Stimulated activated CD8-positive, alpha-beta memory T cell treated with anti-CD3 and anti-CD28 coated beads, Interleukin-4, amount 100 ng/mL, for 24 hours (primary cell): ENCODE data around the gene GDF9.
"Not testable (repeated sequence)": the region's sequence is repeated elsewhere in the genome, so short reads cannot be mapped to it uniquely, and the experiment has no call there.

Source experiments
- DNase-seq: peaks from one replicate; pipeline ENCODE4 v3.0.0-alpha.2; 2020; ENCODE audit warnings: low read depth

Gene GDF9

DNA sequence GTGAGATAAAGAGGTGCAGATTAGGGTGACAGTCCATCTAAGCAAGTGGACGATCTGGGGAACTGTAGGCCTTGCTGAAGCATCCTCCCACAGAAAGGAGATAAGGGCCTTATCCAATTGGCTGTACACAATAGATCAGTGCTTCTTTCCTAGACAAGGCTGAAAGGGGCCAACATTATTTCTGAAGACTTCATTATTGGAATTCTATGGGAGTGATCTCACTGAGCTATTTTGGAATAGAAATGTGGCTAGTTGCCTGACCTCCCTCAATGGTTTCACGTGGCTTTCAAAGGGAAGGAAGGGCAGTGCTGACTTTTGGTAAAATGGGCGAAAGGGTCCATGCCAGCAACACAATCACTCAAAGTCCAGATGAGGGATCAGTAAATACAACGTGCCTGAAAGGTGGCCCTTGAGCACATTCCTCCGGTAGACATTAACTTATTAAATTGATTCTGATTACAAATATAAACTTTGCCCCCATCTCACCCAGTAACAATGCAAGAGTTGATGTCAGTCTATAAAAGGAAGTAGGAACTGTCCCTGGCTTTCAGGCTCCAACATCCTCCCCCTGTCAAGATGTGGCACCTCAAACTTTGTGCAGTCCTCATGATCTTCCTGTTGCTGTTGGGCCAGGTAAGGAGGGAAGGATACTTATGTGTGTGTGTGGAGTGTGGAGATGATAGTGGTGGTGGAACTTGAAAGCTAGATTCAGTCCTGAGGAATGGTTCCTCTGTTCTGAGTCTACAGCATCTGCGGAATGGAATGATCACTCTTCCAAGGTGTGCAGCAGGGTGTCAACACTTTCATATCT is 7.1 kb upstream of the GDF9 start, which contains the start of gene LEAP2:
TSS of gene LEAP2 (plus strand) at position 550 of the 811 bp plus-strand sequence. CDS start at position 577, 27 bp downstream.
- no peak for DNase-seq

DNA sequence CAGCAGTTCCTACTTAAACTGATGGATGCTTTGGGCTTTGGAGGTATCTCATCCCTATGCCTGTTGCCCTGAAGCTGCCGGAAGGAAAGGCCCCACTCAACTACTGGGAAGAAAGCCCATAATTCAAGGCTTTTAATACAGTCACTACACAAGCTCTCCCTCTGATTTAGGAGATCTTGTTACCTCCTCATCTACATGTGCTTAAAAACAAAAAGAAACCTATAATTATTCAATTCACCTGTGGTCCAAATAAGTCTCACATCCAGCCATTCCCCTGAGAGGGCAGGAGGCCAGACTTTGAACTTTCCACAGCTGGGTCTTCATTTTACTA is 6.5 kb upstream of the GDF9 start:
- DNase-seq: no peak

- no peak for DNase-seq
These were observed 5.4 kb upstream of the GDF9 start for GRCh38 chr5:132871459-132872284.

DNA sequence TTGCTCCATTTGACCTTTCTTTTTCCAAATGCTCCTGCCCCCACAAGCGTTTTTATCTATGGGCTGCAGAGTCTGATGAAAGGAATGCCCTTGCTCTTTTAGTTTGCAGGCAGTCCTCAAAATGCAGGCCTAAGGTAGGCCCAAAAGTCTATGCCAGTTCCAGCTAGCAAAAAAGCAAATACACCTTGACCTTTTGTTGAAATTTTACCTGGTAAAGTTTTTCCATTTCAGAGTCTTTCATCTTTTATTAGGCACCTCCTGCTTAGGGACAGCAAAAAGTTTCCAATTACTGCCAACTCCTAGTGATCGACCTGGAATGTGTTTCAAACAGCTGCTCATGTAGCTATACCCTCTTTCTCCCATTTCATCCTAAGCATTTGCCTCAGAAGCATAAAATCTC is 4.5 kb upstream of the GDF9 start:
- DNase-seq: no peak

DNA sequence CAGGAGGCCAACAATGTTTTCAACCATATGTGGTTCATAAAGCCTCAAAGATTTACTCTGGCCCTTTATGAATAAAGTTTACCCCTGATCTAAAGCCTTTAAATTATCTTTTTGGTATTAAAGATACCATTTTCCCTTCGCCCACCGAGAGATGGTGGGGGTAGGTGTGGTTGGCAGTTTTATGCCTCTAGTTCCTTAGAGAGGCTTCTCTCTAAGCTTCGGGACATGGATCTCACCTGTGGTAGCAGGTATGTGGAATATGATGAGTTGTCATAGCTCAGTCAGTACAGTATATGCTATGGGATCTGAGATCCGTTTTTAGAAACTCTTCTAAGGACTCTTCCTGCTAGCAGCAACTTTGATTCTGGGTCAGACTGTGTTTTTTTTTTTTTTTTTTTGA is 2.5 kb upstream of the GDF9 start:
- DNase-seq: no peak

DNA sequence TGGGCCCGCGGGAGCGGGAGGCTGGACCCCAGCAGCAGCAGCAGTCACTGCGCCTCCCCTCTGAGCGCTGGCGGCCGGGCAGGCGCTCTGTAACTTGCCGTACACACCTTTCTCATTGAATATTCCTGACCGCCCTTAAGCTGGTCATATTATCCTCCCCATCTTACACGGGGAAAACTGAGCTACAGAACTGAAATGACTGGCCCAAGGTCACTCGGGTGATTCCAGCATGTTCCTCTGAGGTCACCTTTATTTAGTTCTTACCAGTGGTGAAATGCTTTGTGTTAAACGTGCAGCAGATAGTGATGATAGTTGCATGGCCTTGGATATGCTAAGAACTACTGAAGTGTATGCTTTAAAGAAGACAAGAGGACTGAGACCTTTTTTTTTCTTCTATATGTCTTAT is 780 bp upstream of the GDF9 start:
- DNase-seq: no peak

GRCh38 chr5:132865668-132866341 is 464 bp downstream of the GDF9 start:
- no peak for DNase-seq

DNA sequence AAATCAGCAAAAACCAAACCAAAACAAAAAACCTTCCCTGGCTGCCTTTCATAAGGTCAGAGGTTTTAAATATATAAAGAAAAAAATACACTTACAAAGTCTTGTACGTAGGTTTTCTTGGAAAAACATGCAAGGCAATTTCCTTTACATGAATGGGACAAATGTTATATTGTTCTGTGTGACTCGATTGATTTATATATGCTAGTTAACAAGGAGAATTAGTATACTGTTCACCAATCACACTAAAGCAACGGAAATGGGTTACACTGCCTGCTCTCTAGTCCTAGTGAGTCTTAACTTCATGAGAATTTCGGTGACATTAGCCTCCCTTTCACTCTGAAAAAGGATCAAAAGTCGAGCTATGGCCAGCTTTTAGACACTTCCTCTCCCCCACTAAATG is 5.5 kb downstream of the GDF9 start:
- DNase-seq: no peak

- DNase-seq: no peak
These were observed 6.3 kb downstream of the GDF9 start for GRCh38 chr5:132859889-132860437.

DNA sequence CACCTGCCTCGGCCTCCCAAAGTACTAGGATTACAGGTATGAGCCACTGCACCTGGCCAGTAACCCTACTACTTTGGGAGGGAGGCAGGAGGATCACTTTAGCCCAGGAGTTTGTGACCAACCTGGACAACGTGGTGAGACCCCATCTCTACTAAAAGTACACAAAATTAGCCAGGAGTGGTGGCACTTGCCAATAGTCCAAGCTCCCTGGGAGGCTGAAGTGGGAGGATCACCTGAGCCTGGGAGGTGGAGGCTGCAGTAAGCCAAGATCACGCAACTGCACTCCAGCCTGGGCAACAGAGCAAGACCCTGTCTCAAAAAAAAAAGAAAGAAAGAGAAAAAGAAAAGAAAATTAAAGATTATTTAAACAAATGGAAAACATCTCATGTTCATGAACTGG is 10.3 kb downstream of the GDF9 start:
- DNase-seq: no peak

DNA sequence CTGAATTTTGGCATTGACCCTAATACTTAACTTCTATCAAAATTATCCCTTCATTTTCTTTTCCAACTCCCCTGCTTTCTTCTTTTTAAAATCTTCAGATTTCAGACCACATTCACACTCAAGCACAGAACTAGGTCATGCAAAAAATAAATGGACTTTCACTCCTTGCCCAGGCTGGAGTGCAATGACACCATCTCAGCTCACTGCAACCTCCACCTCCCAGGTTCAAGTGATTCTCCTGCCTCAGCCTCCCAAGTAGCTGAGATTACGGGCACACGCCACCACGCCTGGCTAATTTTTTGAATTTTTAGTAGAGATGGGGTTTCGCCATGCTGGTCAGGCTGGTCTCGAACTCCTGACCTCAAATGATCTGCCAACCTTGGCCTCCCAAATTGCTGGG is 11.3 kb downstream of the GDF9 start:
- not testable (repeated sequence) for DNase-seq

GRCh38 chr5:132854301-132854700 is 12.0 kb downstream of the GDF9 start:
- DNase-seq: no peak

DNA sequence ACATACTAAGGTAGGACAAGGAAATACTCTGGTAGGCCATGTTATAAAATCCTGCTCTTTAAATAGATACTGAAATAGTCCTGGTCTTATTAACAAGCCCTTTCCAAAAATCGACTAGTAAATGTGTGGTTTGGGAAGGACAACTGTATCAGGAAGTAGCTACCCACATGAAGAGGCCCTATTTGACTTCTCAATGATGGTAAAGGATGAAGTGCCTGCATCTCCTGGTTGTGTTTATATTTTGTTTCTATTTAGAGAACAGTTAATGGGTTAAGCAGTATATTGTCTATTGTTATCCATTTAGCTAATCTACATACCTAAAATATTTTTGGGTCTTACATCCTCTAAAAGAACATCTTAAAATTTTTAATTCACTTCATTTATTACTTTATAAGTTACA is 12.5 kb downstream of the GDF9 start:
- DNase-seq: no peak

- no peak for DNase-seq
These were observed 12.9 kb downstream of the GDF9 start for GRCh38 chr5:132853323-132853722.

DNA sequence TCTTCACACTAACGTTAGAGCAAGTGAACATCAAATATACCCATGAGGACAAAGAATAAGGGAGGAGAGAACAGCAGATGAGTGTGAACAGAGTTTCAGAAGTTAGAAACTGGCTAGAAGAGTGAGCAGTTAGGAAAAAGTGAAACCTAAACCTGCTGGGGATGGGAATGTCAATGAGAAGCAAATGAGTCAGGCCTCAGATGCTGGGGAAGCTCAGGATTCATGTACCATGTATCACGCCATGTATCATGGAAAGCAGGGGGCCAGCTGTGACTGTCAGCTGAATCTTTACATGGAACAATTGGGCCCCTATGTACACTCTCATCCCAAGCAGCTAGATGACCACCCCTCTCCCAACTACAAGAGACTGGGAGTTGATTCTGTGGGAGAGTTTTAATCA is 16.2 kb downstream of the GDF9 start:
- DNase-seq: no peak

DNA sequence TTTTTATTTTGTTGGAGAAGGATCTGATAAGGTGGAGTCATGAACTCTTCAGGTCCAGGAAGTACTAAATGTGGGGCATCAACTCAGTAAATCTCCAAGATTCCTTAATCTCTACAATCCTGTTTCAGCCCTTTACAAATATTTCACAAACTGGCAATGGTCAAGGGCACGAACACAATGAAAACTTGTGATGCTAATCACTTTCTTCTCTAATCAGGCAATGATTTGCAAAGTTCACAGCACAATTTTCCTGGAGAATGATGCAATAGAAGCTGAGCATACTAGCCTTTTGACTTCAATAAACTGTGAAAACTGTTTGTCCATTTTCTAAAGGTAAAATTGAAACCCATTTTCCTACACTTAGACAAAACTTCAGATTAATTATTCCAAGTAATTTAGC is 16.9 kb downstream of the GDF9 start:
- DNase-seq: no peak

DNA sequence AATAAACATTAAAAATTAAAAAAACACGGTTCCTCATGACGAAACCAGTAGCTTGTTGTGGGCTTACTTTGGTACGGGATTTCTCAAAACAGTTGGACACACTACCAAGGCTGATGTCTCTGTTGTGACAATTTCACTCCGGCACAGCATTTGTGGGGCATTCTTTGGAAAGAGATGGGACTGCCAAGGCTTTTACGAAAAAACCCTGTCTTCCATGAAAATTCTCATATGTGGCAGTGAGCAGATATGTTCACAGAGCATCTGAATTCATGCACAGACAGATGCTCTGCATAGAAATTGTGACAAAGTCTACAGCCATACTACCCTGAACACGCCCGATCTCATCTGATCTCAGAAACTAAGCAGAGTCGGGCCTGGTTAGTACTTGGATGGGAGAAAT is 18.0 kb downstream of the GDF9 start:
- DNase-seq: no peak

DNA sequence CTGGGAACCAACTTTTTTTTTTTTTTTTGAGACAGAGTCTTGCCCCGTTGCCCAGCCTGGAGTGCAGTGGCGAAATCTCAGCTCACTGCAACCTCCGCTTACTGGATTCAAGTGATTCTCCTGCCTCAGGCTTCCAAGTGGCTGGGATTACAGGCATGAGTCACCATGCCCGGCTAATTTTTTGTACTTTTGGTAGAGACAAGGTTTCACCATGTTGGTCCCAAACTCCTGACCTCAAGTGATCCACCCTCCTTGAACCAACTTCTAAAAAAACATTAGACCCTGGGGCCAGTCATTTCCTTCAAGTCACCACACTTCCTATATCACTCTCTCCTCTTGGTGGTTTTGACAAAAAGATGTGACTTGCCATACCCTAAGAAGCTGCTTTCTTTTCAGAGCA is 25.0 kb downstream of the GDF9 start:
- DNase-seq: no peak

DNA sequence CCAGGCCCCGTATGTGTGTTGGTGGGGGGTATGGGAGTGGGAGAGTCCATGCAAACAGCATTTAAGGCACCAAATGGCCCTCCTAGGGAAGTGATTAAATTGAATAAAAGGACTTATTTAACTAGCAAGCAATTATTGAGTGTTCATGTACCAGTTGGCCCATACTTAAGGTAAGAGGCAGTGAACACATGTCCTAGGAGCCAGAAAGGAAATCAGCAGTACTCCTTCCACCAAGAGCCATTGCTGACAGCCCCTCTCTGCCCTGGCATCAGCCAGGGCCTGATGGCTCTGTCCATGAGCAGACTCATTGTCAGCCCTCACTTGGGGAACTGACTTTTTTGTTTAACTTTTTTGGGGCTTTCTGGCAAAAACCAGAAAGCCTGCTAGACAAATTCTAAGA is 25.4 kb downstream of the GDF9 start:
- DNase-seq: no peak

DNA sequence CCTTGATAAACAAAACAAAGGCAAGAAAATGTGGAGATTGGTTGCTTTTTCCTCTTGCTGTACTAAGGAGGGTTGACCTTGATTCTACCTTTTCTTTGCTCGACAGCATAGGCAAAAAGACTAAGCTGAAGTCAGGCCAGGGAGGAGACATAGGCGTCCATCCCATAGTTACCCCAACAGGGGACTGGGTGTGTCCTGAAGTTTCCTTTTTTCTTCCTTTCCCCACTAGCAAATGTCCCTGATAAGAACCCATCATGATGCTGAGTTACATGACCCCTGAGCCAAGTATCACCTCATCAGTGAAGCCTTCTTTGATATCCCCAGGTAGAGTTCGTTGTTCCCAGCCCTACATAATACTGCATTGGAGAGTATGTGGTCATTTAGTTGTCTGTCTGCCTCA is 26.0 kb downstream of the GDF9 start:
- no peak for DNase-seq

GRCh38 chr5:132839426-132840301 is 26.6 kb downstream of the GDF9 start:
- no peak for DNase-seq
